ENCODE data around the gene PRMT7.

DNA sequence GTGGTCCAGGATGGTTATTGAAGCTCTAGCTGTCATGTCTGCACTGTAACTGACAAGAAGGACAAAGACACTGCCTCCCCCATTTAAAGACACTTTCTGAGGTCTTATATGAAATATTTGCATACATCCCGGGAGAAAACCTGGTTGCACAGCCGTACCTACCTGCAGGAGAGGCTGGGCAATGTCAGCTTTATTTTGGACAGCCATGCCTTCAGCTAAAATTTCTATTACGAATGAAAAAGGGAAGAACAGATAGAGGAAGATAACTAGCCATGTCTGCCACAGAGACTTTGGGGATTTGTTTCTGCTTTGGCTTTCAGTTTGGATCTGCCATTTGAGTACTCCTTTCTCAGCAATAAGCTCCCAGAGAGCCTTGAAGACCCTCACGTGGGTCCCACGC lies 27.5 kb upstream of the PRMT7 start:
- TF ChIP-seq, protein P1, sequence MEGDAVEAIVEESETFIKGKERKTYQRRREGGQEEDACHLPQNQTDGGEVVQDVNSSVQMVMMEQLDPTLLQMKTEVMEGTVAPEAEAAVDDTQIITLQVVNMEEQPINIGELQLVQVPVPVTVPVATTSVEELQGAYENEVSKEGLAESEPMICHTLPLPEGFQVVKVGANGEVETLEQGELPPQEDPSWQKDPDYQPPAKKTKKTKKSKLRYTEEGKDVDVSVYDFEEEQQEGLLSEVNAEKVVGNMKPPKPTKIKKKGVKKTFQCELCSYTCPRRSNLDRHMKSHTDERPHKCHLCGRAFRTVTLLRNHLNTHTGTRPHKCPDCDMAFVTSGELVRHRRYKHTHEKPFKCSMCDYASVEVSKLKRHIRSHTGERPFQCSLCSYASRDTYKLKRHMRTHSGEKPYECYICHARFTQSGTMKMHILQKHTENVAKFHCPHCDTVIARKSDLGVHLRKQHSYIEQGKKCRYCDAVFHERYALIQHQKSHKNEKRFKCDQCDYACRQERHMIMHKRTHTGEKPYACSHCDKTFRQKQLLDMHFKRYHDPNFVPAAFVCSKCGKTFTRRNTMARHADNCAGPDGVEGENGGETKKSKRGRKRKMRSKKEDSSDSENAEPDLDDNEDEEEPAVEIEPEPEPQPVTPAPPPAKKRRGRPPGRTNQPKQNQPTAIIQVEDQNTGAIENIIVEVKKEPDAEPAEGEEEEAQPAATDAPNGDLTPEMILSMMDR (IDR thresholded peaks at IDR 0.05), result no peak
- TF ChIP-seq POLR2AphosphoS5 (IDR thresholded peaks at IDR 0.05), result no peak
